ENCODE results near the gene ETFA. TPM values are rescaled to one million over a fixed set of nuclear protein-coding genes. Genes with fewer than 3 reads are reported as not detected.

The ETFA gene
- total and polyA plus RNA-seq, 8 donors, result 102 to 148 (median 130) TPM

DNA sequence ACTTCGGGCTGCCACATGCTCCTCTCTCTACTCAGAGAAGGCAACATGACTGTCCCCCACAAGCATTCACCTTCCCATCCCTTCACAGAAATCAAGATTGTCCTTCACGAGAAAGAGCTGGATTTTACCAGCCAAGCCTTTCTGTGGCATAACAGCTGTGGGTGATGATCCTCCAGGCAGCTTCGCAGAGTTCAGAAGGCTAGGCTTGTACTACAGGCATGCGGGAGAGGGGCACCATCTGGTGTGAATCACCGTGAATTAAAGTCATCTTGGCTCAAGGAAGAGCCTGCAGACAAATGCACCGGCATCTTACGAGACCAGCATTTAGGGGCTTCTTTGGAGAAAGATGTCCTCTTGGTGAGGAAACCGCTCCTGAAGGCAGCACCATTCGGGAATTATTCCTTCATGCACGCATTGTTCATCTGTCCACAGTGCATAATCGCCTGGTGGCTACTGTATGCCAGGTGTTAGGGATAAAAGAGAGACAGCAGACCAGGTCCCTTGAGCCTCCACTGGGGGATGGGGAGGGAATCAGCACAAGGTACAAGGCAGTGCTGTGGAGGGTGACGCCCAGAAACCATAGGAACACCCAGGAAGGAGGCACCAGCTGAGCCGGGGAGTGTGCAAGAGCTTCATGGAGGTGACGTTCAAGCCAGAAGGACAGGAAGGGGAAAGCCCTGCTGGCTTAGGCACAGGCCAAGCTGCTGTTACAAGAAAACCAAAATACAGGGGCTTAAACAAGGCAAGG lies 142.9 kb downstream of the ETFA start:
- Histone ChIP-seq H3K4me3 (no peak overlapping the region), H3K27ac (no peak overlapping the region), H3K27me3 (no peaks in the 10 kb centered on the region), H3K9me3 (no peaks in the 10 kb centered on the region), H3K4me1 (peaks cover 0 to 6% of the 10 kb centered on the region in 2 donors), H3K36me3 (no peaks in the 10 kb centered on the region)
- intact Hi-C loops (cut with DNase I), result no loop called here
- DNase-seq (peak in 1 of 4 donors; percentile 32), ATAC-seq (no peak)
- TF ChIP-seq, protein P1, sequence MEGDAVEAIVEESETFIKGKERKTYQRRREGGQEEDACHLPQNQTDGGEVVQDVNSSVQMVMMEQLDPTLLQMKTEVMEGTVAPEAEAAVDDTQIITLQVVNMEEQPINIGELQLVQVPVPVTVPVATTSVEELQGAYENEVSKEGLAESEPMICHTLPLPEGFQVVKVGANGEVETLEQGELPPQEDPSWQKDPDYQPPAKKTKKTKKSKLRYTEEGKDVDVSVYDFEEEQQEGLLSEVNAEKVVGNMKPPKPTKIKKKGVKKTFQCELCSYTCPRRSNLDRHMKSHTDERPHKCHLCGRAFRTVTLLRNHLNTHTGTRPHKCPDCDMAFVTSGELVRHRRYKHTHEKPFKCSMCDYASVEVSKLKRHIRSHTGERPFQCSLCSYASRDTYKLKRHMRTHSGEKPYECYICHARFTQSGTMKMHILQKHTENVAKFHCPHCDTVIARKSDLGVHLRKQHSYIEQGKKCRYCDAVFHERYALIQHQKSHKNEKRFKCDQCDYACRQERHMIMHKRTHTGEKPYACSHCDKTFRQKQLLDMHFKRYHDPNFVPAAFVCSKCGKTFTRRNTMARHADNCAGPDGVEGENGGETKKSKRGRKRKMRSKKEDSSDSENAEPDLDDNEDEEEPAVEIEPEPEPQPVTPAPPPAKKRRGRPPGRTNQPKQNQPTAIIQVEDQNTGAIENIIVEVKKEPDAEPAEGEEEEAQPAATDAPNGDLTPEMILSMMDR (IDR thresholded peaks at IDR 0.05), result no peak

DNA sequence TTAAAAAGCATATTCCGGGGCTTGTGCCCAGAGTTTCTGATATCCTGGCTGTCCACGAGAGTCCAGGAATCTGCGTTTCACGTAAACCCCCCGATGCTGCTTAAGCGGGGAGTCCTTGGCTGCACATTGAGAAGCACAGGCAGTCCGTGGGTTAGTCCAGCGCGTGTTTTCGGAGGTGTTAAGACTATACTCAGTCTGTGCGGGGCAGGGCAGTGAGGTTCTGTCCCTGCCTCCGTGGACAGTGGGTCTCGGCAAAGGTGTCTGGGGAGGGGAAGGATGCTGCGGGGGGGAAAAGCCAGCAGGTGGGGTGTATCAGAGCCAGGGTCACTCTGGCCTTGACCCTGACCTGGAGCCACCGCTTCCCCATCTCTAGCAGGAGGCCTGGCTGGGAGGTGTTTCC lies 145.3 kb downstream of the ETFA start:
- no peaks in the 10 kb centered on the region for H3K9me3 ChIP-seq
- no peak overlapping the region for H3K27ac ChIP-seq
- TF ChIP-seq, protein P1 (IDR thresholded peaks at IDR 0.05), result no peak
- intact Hi-C loops (cut with DNase I), result no loop called here
- ATAC-seq (no peak), DNase-seq (peak in 1 of 4 donors; percentile 60)
- H3K4me1 ChIP-seq, result peaks cover 4 to 12% of the 10 kb centered on the region in 2 donors
- no peaks in the 10 kb centered on the region for H3K27me3 ChIP-seq
- H3K4me3 ChIP-seq, result no peak overlapping the region
- H3K36me3 ChIP-seq, result no peaks in the 10 kb centered on the region

Other genes starting within 250 kb of the ETFA start
- gene ISL2, start 25.3 kb upstream of the ETFA start, total RNA-seq, result under 1 TPM; 0.17 to 0.39 TPM
- under 1 TPM in 2 of 6 donors, not detected in 4; 0.11 to 0.14 TPM for gene ISL2, start 25.3 kb upstream of the ETFA start, polyA plus RNA-seq (ENCODE audit: insufficient read length in 6 of 6)